ENCODE results near the gene ROR2.

Gene ROR2

GRCh38 chr9:91775011-91775707 lies 174.9 kb downstream of the ROR2 start:
- DNase-seq (ENCODE audit: low read depth), result peak; percentile 40

GRCh38 chr9:91773156-91773555 lies 176.9 kb downstream of the ROR2 start:
- DNase-seq (ENCODE audit: low read depth), result no peak

DNA sequence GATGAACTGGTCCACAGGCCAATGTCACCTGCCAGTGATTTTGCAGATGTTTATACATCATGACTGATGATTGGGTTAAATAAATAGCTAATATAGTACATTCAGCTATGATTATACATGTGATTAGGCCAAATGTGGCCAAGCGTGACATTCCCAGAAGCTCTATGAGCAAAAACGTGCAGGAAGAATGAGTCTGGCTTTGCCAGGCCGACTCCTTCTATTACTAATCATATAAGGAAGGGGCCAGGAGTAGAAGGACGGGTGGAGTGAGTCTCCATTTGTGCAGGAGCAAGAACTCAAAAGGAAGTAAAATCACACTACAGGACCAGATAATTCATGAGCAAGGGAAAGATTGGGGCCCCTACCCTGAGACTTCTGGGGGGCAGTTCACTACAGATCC lies 178.2 kb downstream of the ROR2 start:
- DNase-seq (ENCODE audit: low read depth), result peak; percentile 44

DNA sequence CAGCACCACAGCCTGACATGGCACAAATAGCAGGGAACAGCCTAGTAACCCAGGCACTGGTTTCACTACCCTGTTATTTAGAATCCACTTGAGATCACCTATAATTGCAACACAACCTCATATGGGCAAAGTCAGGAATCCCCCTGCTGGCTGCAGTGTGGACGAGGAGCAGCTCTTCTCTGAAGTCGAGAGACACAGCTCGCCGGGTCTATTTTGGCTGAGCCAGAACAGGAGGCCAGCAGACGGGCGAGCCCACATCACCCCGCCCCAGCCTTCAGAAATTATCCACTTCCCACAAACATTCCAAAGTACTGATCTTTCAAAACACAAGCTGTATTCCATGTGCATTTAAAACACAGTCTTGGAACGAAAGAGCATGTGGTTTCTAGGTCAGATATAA lies 179.0 kb downstream of the ROR2 start:
- DNase-seq (ENCODE audit: low read depth), result peak; percentile 93

GRCh38 chr9:91770229-91770628 lies 179.8 kb downstream of the ROR2 start:
- no peak for DNase-seq (ENCODE audit: low read depth)

- no peak for DNase-seq (ENCODE audit: low read depth)
These were observed 180.8 kb downstream of the ROR2 start for GRCh38 chr9:91768977-91769916.

- no peak for DNase-seq (ENCODE audit: low read depth)
These were observed 181.5 kb downstream of the ROR2 start for GRCh38 chr9:91768507-91768906.

DNA sequence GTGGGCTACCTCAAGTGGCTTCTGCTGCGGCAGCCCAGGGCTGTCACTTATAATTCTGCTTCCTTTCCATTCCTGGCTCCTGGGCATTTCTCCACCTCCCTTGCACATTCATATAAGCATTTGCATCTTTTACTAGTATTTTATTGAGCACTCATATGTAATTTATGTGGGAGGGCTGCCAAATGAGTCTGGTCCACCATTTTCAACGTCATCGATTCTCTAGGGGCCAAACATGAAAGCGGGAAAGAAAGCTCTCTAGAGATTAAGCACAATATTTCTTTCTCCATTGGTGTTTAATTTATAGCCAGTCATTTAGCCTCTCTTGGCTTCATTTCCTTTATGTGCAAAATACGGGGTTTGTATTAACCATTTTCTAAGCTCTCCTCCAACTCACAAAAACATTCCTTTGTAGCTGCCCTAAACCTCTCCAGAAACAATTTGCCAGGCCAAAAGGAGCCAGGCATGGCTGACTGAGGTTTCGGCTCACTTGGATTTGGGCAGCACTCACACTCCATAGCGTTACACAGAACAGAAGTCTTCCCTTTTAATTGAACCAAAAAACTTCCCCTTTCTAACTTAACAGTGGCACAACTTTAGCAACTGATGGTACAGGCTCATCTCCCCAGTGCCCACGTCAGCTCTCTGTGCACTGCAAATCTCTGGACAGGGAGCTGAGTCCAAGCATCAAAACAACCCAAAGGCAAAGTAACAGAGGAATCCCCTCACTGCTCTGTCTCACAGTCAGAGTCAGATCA lies 183.5 kb downstream of the ROR2 start:
- no peak for DNase-seq (ENCODE audit: low read depth)

GRCh38 chr9:91765296-91765695 lies 184.7 kb downstream of the ROR2 start:
- DNase-seq (ENCODE audit: low read depth), result no peak

DNA sequence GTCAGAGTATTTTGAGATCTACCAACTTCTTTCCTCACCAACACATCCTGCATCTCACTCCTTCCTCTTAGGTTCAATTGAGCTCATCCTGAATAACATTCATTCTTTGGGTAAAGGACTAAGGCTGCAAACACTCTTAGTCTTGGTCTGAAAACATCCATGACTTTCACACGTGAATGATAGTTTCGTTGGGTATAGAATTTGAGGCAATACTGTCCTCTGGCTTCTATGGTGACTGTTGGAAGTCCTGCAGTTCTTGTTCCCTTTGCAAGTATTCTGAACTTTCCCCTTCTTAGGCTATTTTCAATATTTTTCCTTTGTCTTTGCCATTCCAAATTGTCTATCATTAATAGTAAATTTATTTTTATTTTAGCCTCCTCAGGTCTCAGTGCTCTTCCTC lies 185.4 kb downstream of the ROR2 start:
- DNase-seq (ENCODE audit: low read depth), result no peak

DNA sequence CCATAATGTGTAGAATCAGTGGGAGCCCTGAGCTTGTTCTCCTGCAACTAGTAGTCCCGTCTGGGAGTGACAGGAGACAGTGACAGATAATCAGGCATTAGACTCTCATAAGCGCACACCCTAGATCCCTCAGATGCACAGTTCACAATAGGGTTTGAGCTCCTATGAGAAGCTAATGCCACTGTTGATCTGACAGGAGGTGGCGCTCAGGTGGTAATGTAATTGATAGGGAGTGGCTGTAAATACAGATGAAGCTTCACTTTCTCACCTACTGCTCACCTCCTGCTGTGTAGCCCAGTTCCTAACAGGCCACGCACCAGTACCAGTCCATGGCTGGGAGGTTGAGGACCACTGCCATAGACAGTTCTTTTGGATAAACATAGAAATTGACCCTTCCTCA lies 188.7 kb downstream of the ROR2 start:
- DNase-seq (ENCODE audit: low read depth), result no peak

DNA sequence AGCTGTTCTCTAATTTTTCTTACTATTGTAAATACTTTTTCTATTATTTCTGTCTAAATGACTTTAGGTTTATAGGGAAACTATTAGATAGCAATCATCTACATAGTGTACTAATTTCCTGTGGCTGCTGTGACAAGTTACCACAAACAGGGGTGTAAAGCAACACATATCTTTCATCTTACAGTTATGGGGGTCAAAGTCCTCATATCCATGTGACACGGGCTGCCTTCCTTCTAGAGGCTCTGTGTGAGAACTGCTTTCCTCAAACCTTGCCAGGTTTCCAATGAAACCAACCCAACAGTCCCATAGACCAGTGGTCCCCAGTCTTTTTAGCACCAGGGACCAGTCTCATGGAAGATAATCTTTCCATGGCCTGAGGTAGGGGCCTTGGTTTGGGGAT lies 189.1 kb downstream of the ROR2 start:
- no peak for DNase-seq (ENCODE audit: low read depth)

GRCh38 chr9:91758491-91758981 lies 191.5 kb downstream of the ROR2 start:
- peak; percentile 46 for DNase-seq (ENCODE audit: low read depth)

DNA sequence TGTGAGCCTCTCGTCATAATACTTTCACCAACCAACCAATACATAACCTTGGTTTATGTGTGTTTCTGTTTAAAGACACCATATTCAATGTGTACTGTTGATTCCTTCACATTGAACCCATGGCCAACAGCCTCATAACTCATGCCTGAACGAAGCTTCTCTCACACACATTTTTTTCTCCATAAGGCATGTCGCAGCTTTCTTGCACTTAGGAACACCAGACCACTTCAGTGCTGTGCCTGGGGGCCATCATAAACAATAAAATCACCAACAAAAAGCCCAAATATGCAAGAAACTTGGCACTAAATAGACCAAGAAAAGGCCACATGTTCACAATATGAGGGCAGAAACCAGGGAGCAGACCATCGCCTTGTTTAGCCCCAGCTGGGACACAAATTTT lies 192.2 kb downstream of the ROR2 start:
- DNase-seq (ENCODE audit: low read depth), result no peak

DNA sequence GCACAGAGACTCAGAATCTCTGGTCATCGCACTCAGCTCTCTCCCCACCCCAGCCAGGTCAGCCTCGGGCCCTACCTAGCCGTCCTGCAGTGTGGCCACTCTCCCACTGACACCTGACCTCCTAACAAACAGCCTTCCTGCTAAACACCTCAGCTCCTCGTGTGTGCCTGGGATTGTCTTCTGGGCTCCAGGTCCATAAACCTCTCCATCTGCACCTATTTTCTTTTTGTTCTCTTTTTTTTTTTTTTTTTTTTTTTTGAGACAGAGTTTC lies 193.6 kb downstream of the ROR2 start:
- no peak for DNase-seq (ENCODE audit: low read depth)

- peak; percentile 51 for DNase-seq (ENCODE audit: low read depth)
These were observed 194.1 kb downstream of the ROR2 start for GRCh38 chr9:91755761-91756509.

DNA sequence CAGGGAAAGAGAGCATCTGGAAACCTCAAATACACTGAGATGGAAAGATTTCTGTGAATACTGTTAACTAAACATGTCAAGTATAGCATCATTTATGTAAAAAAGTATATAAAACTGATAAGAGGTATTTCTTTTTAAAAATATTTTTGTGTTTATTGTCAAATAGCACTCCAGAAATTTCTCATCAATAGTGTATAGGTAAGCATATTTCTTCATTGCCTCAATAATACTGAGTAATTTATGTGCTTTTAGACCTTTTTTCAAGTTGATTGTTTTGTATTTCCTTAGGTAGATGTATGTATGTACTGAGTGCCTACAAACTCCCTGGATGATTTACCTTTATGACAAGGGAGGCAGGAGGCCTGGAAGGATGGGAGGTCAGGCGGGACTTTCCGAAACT lies 196.3 kb downstream of the ROR2 start:
- DNase-seq (ENCODE audit: low read depth), result no peak

- DNase-seq (ENCODE audit: low read depth), result peak; percentile 34
These were observed 198.1 kb downstream of the ROR2 start for GRCh38 chr9:91751922-91752321.

GRCh38 chr9:91750343-91750742 lies 199.7 kb downstream of the ROR2 start:
- DNase-seq (ENCODE audit: low read depth), result peak; percentile 55

DNA sequence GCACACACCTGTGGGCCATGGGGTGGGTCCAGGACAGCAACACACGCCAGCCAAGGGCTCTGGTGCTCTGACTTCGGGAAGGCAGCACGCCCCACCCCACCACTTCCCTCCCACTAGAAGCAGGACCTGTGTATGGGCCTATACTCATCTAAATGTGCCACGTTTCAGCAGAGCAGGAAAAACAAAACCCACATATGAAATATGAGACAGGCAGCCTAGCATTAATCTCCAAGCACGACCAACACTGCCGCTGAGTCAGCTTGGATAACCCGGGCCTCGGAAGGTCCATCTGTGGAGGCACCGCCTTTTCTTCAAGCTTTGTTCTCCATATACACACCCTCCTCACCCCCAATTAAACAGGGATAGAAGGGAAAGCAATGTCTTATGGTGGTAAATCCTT lies 203.1 kb downstream of the ROR2 start:
- peak; percentile 18 for DNase-seq (ENCODE audit: low read depth)

GRCh38 chr9:91746357-91746756 lies 203.7 kb downstream of the ROR2 start:
- no peak for DNase-seq (ENCODE audit: low read depth)

DNA sequence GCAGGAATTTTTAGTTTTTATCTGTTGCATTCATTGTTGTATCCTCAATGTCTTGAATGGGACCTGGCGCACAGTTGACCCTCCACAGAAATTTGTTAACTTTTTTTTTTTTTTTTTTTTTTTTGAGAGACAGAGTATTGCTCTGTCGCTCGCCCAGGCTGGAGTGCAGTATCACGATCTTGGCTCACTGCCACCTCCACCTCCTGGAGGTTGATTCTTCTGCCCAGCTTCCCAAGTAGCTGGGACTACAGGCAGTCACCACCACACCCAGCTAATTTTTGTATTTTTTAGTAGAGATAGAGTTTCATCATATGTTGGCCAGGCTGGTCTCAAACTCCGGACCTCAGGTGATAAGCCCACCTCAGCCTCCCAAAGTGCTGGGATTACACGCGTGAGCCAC lies 205.9 kb downstream of the ROR2 start:
- no peak for DNase-seq (ENCODE audit: low read depth)
